Astrocyte of the cerebellum (primary cell): Measurements from ENCODE around the gene CHST4.
"Not testable (repeated sequence)": the region's sequence is repeated elsewhere in the genome, so short reads cannot be mapped to it uniquely, and the experiment has no call there.

Source experiments
- DNase-seq: peaks from one replicate; pipeline ENCODE4 v3.0.0-alpha.2; 2011; ENCODE audit warnings: low read depth
- H3K4me3 ChIP-seq: 2 replicates; pipeline ENCODE4 v1.5.1; 2011; ENCODE audit warnings: mild to moderate bottlenecking, low read depth, low read length, moderate library complexity
- CTCF ChIP-seq: IDR thresholded peaks from 2 replicates; pipeline ENCODE4 v1.5.1; 2012; ENCODE audit warnings: low read length, low read depth, moderate library complexity, mild to moderate bottlenecking; ENCODE audit errors: missing control alignments
- in situ Hi-C: cut with HindIII; loops from 2 replicates; pipeline ENCODE4 v1.10.0; 2017; ENCODE audit warnings: low sequenced_read_pairs

The CHST4 gene

GRCh38 chr16:71499775-71500364 is 26.4 kb upstream of the CHST4 start:
- no peak overlapping the region for H3K4me3 ChIP-seq
- in situ Hi-C loops, result no loop called here
- peak; percentile 57 for DNase-seq
- TF ChIP-seq CTCF, result peak; percentile 65

- no peak for DNase-seq
- in situ Hi-C loops, result no loop called here
- no peak for TF ChIP-seq CTCF
- no peak overlapping the region for H3K4me3 ChIP-seq
Observed at GRCh38 chr16:71500964-71501363, 25.3 kb upstream of the CHST4 start.

GRCh38 chr16:71501547-71501946 is 24.7 kb upstream of the CHST4 start:
- H3K4me3 ChIP-seq, result no peak overlapping the region
- TF ChIP-seq CTCF, result no peak
- no peak for DNase-seq
- in situ Hi-C loops, result no loop called here

- DNase-seq, H3K4me3 ChIP-seq, in situ Hi-C loops: not testable (repeated sequence)
Observed at GRCh38 chr16:71504051-71504450, 22.2 kb upstream of the CHST4 start.

GRCh38 chr16:71504901-71505300 is 21.3 kb upstream of the CHST4 start:
- in situ Hi-C loops, result no loop called here
- no peak for TF ChIP-seq CTCF
- no peak for DNase-seq
- H3K4me3 ChIP-seq, result no peak overlapping the region

GRCh38 chr16:71507061-71507460 is 19.2 kb upstream of the CHST4 start:
- TF ChIP-seq CTCF, result no peak
- DNase-seq, result no peak
- no peak overlapping the region for H3K4me3 ChIP-seq
- in situ Hi-C loops, result no loop called here

GRCh38 chr16:71513302-71513701 is 12.9 kb upstream of the CHST4 start:
- DNase-seq, result no peak
- TF ChIP-seq CTCF, result no peak
- in situ Hi-C loops, result no loop called here
- no peak overlapping the region for H3K4me3 ChIP-seq
